Measurements from ENCODE around the gene RSRC1.
"Not testable (repeated sequence)": the region's sequence is repeated elsewhere in the genome, so short reads cannot be mapped to it uniquely, and the experiment has no call there.

GRCh38 chr3:158408518-158408897 lies 298.6 kb downstream of the RSRC1 start:
- TF ChIP-seq CTCF (IDR thresholded peaks at IDR 0.05; ENCODE audit: low read length); EZH2 (IDR thresholded peaks at IDR 0.05; ENCODE audit: borderline replicate concordance, low read length): not testable (repeated sequence)
